ENCODE data around the gene ZNF688. TPM values are rescaled to one million over a fixed set of nuclear protein-coding genes. Genes with fewer than 3 reads are reported as not detected.
"Not testable (repeated sequence)": the region's sequence is repeated elsewhere in the genome, so short reads cannot be mapped to it uniquely, and the experiment has no call there.

Gene ZNF688
- total RNA-seq, 1 donor from 2014 or later, result 8.8 TPM

- no peak for DNase-seq (ENCODE audit: low spot score)
- ATAC-seq, result peak; percentile 7
Measured at GRCh38 chr16:30535106-30535776, 36.3 kb downstream of the ZNF688 start.

DNA sequence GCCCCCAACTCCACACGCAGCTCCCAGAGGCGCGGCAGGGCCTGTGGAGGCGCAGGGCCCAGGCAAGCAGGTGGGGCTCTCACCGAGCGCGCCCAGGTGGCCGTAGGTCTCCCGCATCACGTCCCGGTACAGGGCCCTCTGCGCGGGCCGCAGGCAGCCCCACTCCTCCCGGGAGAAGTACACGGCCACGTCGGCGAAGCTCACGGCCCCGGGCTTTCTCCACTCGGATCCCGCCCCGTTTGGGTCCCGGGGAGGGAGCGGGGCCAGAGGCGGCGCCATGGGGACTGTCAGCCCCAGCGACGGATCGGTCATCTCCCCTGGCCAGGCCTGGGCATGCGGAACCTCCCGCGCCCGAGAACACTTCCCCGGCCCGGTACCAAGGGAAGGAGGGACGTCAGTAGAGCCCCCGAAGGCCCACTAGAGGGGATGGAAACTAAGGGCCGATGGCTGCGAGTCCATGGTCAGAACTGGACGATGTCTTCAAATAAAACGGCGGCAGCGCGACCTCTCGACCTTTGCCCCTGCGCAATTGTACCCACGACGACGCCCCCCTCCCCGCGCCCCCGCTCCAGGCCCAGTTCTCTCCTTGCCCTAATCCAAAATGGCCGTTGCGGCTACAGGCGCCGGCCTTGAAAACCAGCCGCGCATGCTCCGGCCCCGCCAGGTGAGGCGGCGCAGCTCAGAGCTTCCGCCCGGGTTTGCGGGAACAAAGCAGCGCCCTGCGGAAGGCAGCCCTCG lies 37.0 kb downstream of the ZNF688 start, which contains the start of gene ZNF747:
TSS of gene ZNF747 (minus strand) at position 491 of the 738 bp plus-strand sequence. CDS start at position 312, 179 bp downstream.
- ATAC-seq (peak; percentile 86), DNase-seq (ENCODE audit: low spot score) (peak; percentile 96)

- ATAC-seq, result peak; percentile 2
- no peak for DNase-seq (ENCODE audit: low spot score)
Measured at GRCh38 chr16:30533748-30534367, 37.7 kb downstream of the ZNF688 start.

- ATAC-seq (peak; percentile 7), DNase-seq (ENCODE audit: low spot score) (no peak)
Measured at GRCh38 chr16:30533146-30533522, 38.4 kb downstream of the ZNF688 start.

DNA sequence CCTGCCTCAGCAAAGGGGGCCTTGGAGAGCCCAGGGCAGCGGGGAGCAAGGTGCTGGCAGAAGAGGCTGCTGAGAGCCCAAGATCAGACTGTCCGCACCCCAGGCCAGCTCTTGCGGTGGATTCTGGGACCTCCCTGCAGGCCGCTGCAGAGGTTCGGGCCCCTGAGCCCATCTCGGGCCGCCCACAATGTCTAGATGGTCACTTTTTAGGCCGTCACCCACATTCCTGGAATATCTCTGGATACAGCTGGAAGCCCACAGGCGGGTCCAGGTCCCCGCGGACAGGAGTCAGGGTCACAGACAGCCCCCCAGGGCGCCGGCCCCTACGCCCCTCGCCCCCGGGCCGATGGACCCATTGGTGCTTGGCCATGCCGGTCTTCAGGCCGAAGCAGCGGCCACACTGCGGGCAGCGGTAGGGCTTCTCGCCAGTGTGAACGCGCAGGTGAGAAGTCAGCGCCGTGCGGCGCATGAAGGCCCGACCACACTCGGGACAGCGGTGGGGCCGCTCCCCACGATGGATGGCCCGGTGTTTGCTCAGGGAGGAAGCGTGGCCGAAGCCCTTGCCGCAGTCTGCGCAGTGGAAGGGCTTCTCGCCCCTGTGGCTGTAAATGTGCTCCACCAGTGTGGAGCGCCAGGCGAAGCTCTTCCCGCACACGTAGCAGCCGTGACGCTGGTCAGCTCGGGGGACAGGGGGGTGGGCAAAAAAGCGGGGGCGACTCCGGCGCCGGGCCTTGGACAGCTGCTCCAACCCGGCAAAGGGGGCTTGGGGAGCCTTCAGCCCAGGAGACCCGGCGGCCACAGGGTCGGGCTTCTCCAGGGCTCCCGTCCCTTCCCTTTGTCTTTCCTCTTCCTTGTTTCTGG lies 39.0 kb downstream of the ZNF688 start:
- ATAC-seq (no peak), DNase-seq (ENCODE audit: low spot score) (no peak)

GRCh38 chr16:30530163-30531037 lies 41.1 kb downstream of the ZNF688 start:
- DNase-seq (ENCODE audit: low spot score), result no peak
- no peak for ATAC-seq

GRCh38 chr16:30528799-30529457 lies 42.6 kb downstream of the ZNF688 start:
- no peak for ATAC-seq
- DNase-seq (ENCODE audit: low spot score), result no peak

DNA sequence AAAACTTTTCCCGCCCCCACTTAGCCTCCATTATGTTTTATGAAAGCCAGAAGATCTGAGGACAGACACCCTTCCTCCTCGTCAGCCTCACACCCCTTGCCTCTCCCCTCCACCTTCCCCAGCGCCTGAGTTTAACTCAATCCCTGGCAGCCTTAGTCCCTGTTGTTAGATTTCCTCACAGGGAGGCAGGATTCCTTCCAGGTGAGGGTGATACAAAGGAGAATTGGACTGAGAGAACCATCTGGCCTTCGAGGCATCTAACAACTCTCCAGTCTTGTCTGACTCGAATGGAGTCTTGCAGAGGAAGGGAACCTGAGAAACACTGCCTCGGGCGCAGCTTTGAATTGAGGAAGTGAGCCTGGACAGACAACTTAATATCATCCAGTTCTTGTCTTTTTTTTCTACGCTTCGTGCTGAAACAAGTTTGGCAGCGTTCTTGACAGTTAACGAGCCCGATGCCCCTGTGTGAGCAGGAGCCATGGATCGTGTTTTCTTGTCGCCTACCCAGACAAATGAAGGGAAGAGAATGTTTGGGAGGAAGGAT lies 43.8 kb downstream of the ZNF688 start:
- no peak for DNase-seq (ENCODE audit: low spot score)
- no peak for ATAC-seq

- ATAC-seq (peak; percentile 86), DNase-seq (ENCODE audit: low spot score) (peak; percentile 99)
Measured at GRCh38 chr16:30526823-30527634, 44.5 kb downstream of the ZNF688 start.

DNA sequence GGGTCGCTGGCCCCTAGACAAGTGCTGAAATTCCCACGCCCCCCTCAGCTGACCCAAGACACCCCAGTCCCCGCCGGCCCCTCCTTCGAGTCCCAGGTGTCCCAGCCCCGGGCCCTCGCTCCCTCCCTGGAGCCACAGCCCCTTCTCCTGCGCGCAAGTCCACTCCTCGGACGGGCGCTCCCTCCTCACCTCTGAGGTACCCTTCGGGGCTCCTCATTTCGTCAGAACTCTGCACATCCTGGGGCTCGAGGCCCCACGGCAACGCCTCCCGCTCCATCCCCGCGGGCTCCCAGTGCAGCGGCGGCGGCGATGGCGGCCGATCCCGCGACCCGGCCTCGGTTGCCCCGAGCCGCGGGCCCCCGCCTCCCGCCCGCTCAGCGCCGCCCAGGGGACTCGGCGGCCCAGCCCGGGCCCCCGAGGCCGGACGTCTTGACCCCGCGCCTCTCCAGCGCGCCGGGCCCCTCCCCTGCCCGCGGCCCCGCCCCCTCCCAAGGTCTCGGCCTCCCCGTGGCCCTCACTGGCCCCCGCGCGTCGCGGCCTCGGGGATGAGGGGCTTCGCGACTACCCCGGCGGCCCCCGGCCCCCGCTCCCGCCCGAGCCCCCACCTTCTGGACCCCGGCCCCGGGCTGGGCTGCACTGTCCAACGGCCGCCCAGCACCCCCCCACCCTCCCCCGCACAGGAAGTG lies 45.2 kb downstream of the ZNF688 start, which contains the start of gene ZNF768:
TSS of gene ZNF768 (minus strand) at position 430 of the 686 bp plus-strand sequence. CDS start at position 277, 153 bp downstream.
- ATAC-seq, result peak; percentile 55

GRCh38 chr16:30525844-30526136 lies 45.7 kb downstream of the ZNF688 start:
- DNase-seq (ENCODE audit: low spot score) (no peak), ATAC-seq (no peak)

More for the DNA sequence above, 45.2 kb downstream of the ZNF688 start, which contains the start of gene ZNF768:
- DNase-seq (ENCODE audit: low spot score), result no peak

GRCh38 chr16:30524575-30525568 lies 46.6 kb downstream of the ZNF688 start:
- no peak for DNase-seq (ENCODE audit: low spot score)
- ATAC-seq, result no peak

DNA sequence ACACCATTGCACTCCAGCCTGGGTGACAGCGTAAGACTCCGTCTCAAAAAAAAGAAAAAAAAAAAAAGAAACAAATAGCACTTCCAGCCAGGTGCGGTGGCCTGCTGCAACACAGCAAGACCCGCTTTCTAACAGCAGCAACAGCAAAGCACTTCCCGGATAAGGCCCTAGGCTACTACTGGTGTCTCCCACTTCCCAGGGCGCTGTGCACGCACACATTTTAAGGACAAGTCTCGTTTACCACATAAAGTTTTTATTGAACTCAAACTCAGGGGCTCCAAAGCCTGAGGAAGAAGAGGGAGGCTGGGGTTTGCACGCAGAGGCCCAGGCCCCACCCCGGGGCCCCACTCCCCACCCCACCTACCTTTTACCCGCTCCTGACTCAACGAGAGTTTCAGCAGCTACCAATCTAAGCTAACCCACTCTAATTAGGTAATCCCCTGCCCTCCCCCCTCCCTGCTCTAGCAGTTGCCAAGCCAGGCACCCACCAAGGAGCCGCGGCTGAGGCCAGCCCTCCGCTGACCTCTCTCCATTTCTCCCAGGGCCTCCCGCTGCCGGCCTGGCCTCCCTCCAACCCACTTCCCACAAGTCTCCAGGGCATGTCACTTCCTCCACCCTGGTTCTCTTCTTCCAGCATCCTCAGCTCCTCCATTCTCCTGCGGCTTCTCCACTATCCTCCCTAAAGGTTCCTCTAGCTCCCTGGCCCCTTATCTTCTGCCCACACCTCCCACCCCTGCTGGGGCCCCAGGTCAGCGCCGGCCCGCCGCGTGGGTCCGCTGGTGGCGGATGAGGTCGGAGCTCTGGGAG lies 47.5 kb downstream of the ZNF688 start:
- DNase-seq (ENCODE audit: low spot score) (no peak), ATAC-seq (no peak)

GRCh38 chr16:30522702-30523463 lies 48.6 kb downstream of the ZNF688 start:
- DNase-seq (ENCODE audit: low spot score); ATAC-seq: not testable (repeated sequence)
